DMS153 (cell line): ENCODE results near the gene CDK14.
"Not testable (repeated sequence)": the region's sequence is repeated elsewhere in the genome, so short reads cannot be mapped to it uniquely, and the experiment has no call there.

Experiments used
- DNase-seq: peaks from one replicate; lab custom pipeline; 2025; lab: John Stamatoyannopoulos, UW

The CDK14 gene

GRCh38 chr7:90629297-90629918 is 33.3 kb downstream of the CDK14 start:
- DNase-seq = peak; percentile 17

GRCh38 chr7:90631502-90631901 is 35.4 kb downstream of the CDK14 start:
- no peak for DNase-seq

GRCh38 chr7:90639683-90640082 is 43.6 kb downstream of the CDK14 start:
- not testable (repeated sequence) for DNase-seq

- no peak for DNase-seq
Measured at GRCh38 chr7:90642978-90643377, 46.9 kb downstream of the CDK14 start.

GRCh38 chr7:90645784-90646183 is 49.7 kb downstream of the CDK14 start:
- no peak for DNase-seq

- no peak for DNase-seq
Measured at GRCh38 chr7:90648107-90648506, 52.0 kb downstream of the CDK14 start.

- DNase-seq = no peak
Measured at GRCh38 chr7:90648834-90649233, 52.7 kb downstream of the CDK14 start.

GRCh38 chr7:90654718-90655427 is 58.8 kb downstream of the CDK14 start:
- no peak for DNase-seq

GRCh38 chr7:90655566-90655965 is 59.4 kb downstream of the CDK14 start:
- no peak for DNase-seq

- no peak for DNase-seq
Measured at GRCh38 chr7:90657481-90657880, 61.4 kb downstream of the CDK14 start.

- no peak for DNase-seq
Measured at GRCh38 chr7:90660100-90660499, 64.0 kb downstream of the CDK14 start.

GRCh38 chr7:90660819-90661218 is 64.7 kb downstream of the CDK14 start:
- no peak for DNase-seq

GRCh38 chr7:90661290-90662151 is 65.4 kb downstream of the CDK14 start:
- no peak for DNase-seq

- no peak for DNase-seq
Measured at GRCh38 chr7:90663176-90663575, 67.1 kb downstream of the CDK14 start.

GRCh38 chr7:90666186-90666585 is 70.1 kb downstream of the CDK14 start:
- no peak for DNase-seq

- no peak for DNase-seq
Measured at GRCh38 chr7:90668992-90669391, 72.9 kb downstream of the CDK14 start.

GRCh38 chr7:90669492-90669891 is 73.4 kb downstream of the CDK14 start:
- no peak for DNase-seq

- DNase-seq = no peak
Measured at GRCh38 chr7:90671571-90671970, 75.5 kb downstream of the CDK14 start.

- DNase-seq = no peak
Measured at GRCh38 chr7:90672210-90672609, 76.1 kb downstream of the CDK14 start.

GRCh38 chr7:90674625-90675024 is 78.5 kb downstream of the CDK14 start:
- DNase-seq = no peak

GRCh38 chr7:90675982-90676381 is 79.9 kb downstream of the CDK14 start:
- no peak for DNase-seq

GRCh38 chr7:90677486-90678404 is 81.6 kb downstream of the CDK14 start:
- peak; percentile 24 for DNase-seq
